Fibroblast of peridontal ligament (primary cell): ENCODE results near the gene GFRA4.

Experiments
- DNase-seq: peaks from one replicate; pipeline ENCODE4 v3.0.0-alpha.2; 2010; ENCODE audit errors: extremely low read depth

GFRA4 gene

DNA sequence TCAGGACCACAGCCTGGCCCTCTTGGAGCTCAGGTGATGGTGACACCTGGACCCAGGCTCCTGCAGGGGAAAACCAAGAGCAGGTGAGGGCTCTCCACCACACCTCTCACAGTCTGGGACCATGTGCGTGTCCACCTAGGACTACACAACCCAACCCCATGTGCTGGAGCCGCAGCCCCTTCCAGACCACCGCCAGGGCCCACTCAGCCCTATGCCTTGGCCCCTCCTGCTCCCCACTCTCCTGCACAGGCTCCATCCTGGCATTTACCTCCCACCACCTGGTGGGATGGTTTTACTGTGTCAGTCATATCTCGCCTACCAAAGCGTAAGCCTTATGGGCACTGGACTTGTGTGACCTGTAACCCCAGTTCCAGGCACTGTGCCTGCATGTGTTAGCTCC, 31.7 kb upstream of the GFRA4 start:
- no peak for DNase-seq

DNA sequence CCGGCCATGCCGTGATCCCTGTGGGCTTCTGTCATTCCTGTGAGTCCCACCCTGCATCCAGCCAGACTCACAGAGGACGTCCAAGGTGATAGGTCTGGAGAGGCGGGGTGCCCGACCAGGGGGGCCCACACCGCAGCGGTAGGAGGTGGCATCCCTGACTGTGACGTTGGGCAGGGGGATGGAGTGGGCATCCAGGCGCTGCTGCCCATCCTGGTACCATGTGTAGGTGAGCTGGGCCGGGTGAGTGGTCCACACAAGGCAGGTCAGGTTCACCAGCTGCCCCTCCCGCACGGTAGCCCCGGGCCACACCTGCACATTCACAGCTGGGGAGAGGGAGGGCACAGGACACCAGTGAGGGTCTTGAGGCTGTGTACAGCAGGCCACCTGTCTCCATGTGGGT, 30.2 kb upstream of the GFRA4 start:
- DNase-seq = no peak

DNA sequence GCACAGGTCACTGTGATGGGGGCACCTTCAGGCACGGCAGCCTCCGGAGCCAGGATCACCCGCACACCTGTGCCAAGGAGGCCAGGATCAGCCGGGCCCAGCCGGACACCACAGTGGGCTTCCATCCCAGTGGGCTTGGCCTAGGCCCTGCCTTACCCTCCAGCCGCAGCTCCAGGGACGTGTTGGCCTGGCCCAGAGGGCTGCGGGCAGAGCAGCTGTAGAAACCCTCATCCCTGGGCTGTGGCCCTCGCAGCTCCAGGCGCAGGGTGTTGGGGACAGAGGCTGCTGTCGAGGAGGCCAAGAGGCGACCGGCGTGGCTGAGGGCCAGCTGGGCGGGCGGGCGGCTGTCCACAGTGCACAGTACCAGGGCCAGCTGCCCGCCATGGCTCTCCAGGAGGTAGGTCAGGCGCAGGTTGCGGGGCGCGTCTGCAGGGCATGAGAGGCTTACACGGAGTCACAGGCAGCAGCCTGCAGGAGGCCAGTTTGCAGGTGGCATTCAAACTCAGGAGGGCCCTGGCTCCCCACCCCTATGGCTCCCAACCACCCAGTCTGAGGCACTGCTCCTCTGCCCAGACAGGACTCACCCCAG, 29.6 kb upstream of the GFRA4 start:
- no peak for DNase-seq

DNA sequence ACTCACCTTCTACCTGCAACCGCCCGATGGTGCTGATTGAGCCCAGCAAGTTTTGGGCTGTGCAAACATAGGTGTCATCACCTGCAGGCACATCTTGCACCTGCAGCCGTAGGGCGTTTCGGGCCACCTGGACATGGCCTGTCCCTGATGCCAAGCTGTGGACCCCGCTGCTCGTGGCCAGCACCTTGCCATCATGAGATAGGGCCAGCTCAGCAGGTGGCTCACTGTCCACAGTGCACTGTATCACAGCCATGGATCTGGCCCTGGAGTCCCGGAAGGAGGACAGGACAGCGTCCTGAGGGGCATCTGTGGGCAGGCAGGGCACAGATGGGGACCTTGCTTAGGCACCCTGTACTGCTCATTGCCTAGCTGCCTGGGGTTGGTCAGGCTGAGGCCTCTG, 28.7 kb upstream of the GFRA4 start:
- no peak for DNase-seq

DNA sequence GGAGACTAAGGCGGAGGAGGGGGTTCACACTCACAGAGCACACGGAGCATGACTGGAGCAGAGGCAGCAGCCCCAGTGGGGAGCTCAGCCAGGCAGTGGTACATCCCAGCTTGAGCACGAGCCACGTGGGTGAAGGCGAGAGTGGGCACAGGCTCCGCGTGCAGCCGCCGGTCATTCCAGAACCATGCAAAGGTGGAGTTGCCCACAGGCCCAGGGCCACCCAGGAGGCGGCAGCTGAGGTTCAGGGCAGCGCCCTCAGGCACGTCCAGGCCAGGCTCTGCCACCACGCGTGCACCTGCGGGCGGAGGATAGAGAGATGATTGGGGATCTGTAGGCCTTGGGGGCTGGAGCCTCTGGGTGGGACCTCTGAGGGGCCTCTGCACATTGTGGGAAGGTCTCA, 28.1 kb upstream of the GFRA4 start:
- no peak for DNase-seq

DNA sequence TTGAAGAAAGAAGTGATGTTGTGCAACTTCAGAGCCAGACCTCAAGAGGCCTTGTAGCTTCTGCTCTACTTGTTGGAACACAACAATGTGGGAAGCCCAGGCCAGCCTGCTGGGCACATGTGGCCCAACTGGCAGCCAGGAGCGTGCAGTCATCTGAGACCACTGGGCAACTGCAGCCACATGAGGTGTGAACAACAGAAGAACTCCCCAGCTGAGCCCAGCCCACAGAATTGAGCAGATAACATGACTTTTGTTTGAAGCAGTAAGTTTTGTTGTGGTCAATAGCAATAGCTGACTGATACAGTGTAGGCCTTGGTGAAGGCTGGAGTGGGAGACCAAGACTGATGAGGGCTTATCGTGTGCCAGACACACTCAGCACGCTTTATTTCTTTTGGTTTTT, 27.2 kb upstream of the GFRA4 start:
- DNase-seq = no peak

DNA sequence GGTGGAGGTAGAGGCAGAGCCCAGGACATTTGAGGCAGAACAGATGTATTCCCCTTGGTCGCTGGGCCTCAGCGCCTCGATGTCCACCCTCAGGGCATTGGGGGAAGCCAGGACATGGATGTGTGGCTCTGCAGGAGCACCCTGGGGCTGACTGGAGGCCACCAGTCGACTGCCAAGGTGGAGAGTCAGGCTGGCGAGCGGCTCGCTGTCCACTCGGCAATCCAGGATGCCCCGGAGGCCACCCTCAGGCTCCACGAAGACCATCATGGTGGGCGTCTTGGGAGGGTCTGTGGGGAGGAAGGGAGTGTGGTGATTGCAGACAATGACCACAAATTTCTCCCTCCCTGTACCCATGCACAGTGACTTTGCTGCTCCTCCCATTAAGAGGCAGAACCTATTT, 26.8 kb upstream of the GFRA4 start:
- no peak for DNase-seq

DNA sequence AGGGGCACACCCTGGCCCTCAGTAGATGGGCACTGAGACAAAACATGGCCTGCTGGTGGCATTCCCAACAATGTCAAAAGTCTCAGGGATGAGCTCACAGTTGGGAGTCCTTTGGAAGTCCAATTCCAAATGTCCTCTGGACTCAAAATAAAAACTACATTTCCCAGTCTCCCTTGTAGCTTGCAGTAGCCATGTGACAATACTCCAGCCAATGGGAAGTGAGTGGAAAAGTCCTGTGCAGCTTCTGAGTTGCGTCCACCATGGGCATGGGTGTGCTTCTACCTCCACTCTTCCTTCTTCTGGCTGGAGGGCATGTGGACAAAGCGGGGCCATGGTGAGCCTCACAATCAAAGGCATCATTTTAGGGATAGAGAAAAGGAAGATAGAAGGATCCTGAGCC, 24.5 kb upstream of the GFRA4 start:
- DNase-seq = peak; percentile 71

DNA sequence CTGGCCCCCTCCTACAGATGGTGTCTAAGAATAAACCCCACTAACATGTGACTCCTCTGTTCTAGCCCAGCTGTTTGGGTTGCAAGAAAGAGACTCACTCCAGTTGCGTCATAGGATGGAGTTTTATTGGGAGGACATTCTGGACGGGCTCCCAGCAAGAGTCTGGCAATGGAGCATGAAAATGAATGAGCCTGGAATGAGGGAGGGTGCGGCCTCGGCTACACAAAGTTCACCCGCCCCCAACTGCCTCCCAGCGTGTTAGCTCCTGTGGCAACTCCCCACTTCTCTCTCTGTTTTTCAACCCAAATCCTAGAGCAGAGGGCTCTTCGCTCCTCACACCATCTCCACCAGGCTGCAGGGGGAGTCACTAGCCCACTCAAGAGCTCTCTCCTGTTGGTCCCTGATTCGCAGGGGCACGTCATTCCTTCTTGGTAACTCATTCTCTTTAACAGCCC, 23.7 kb upstream of the GFRA4 start:
- peak; percentile 98 for DNase-seq

DNA sequence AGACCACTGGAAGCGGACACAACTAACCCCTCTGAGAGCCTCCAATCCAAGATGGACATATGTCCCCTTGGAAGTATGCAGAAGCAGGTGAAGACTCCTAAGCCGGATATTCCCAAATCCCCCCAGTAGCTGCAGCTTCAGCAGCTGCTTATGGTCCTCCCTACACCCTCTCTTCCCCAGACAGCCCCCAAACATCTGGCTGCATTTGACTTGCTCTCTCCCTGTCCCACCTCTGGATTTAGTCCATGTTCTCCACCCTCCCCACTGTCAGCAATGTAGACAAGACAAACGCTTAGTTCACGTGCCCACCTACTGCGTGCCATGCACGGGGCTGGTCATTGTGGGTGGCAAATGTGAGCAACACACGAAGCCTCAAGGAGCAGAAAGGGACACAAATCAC, 23.2 kb upstream of the GFRA4 start:
- no peak for DNase-seq

DNA sequence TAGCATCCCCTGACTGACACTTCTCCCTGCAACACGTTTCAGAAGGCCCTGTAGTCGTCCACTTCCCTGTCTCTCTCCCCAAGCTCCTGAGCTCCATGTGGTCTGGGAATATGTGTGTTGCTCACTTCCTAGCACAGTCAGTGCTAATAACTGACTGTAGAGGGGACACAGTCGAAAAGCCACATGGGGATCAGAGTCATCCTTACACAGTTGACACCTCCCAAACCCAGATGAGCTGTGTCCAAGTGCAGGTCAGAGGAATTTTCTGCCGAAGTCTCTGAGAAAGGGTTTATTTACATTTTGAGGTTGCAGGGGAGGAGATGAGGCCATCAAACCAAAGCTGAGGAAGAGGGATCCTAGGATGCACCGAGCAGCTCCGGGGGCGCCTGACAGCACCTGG, 22.1 kb upstream of the GFRA4 start:
- no peak for DNase-seq

DNA sequence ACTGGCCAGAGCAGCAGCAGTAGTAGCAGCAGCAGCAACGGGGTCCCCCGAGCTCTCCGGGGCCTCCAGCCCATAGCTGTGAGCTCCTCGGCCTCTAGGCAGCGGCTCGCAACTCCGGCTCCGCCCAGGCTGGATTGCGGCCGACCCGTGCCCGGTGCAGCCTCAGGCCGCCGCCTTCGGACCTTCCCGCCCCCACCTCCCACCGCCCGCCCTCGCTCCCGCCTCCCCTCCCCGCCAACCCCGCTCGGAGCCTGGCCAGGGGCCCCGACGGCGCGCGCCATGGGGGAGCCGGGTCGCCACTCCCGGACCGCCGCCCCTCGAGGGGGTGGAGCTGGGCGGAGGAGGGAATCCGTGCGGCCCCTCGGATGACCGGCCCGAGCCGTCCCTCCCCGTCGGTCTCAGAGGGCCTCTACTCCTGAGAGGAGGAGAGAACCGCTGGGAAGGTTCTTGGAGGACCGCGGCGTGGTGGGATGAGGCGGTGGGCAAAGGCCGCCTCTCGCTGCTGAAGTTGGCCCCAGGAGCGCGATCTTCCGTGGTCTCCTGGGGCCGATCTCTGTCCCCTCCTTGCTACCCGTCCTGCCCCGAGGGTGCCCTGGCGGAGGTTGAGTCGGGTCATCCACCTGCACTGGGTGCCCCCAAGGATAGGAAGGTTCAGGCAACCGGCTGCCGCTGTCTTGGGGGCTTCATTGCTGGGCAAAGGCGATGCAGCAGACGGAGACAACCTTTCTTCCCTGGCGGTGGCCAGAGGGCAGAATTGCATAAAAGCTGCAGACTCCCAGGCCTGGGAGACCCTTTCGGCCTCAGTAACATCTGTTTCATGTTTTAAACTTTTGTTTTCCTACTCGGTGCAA, 19.0 kb upstream of the GFRA4 start, which contains the start of gene ADAM33:
Gene ADAM33, minus strand, starts transcription at position 80 of the 851 bp plus-strand sequence. Its CDS starts 6 bp downstream, at position 74.
- no peak for DNase-seq

DNA sequence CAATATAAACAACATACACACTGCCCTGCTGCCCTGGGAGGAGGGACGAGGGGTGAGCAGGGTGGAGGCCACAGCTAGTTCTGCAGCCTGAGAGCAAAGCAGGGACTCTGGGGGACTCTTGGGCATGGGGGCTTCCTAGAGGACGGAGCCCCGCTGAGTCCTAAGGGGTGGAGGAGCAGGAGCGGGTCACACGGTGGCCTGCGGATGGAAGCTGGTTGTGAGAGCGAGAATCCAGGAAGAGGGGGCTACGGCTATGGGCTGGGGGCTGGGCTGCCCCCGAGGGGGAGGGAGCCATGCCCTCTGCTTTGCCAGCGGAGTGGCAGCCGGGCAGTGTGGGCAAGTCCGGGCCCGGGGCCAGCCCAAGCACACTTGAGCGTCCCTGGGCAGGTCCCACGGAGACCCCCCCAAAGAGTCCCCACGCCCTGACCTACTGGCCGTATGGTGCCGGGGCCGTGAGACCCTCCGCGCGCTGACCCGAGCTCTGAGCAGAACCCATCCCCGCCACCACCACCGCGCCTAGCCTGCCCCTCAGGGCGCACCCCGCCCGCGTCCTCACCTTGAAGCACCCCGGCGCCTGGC, 18.2 kb upstream of the GFRA4 start:
- DNase-seq = no peak

DNA sequence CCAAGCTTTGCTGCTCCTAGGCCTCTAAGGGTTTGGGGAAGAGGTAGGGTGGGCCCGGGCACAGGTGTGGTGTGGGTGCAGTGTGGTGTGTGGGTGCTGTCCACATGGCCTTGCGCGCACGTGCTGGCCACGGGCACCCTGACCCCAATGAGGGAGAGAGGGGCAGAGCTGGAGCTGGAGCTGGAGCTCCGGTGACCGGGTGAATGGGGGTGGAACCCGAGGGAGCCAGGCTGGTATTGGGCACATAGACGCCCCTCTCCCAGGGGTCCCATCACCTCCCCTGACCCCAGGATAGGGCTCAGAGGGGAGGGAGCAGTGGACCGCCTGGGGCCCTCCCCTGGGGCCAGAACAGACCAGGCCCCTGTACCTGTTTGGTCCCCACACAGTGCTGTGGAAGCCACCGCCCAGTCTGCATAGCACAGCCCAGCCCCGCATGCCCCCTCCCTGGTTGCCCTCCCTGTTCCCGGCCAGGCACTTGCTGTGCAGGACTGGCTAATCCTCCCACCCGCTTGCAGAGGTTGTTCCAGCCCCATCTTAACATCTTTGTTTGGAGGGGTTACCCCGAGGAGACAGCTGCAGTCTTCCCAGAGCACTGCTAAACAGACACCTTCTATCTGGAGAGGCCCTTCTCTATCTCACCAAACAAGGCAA, 17.6 kb upstream of the GFRA4 start:
- no peak for DNase-seq

DNA sequence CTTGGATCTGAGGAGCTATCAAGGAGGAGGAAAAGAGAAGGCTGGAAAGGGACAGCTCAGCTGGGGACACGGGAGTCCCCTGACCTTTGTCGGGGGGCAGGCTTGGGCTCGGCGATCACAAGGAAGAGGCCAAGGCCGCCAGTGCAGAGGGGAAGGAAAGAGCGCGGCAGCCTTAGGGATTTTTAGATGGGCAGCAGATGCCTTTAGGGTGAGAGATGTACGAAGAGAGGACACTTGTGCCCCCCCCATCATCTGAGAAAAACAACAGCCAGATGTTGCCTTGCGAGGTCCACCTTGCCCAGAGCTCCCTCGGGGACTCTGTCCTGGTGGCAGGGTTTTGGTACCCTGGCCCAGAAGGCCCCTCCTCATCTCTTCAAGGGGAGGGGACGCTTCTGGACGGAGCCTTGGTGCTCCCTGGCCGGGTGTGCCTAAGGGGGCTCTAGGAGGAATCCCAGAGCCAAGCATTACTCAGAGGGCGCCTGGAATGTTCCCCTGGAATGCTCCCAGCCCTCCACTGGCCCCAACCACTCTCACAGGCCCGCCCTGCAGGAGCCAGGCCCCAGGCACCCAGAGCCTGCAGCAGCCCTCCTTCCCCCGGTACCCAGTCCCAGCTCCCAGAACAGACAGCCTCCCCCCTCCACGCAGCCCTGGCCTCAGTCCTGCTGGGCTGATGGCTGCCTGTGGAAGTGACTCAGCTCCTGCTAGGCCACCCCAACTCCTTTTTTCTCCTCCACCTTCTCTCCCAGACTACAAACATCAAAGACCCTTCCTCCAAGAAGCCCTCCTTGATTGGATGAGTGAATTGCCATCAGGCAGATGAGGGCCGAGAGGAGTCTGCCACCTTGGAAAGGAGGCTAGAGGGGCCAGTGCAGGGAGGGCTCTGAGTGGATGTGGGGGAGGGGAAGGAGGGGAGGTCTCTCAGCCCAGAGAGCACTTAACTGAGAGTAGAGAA, 16.8 kb upstream of the GFRA4 start:
- DNase-seq = peak; percentile 73

DNA sequence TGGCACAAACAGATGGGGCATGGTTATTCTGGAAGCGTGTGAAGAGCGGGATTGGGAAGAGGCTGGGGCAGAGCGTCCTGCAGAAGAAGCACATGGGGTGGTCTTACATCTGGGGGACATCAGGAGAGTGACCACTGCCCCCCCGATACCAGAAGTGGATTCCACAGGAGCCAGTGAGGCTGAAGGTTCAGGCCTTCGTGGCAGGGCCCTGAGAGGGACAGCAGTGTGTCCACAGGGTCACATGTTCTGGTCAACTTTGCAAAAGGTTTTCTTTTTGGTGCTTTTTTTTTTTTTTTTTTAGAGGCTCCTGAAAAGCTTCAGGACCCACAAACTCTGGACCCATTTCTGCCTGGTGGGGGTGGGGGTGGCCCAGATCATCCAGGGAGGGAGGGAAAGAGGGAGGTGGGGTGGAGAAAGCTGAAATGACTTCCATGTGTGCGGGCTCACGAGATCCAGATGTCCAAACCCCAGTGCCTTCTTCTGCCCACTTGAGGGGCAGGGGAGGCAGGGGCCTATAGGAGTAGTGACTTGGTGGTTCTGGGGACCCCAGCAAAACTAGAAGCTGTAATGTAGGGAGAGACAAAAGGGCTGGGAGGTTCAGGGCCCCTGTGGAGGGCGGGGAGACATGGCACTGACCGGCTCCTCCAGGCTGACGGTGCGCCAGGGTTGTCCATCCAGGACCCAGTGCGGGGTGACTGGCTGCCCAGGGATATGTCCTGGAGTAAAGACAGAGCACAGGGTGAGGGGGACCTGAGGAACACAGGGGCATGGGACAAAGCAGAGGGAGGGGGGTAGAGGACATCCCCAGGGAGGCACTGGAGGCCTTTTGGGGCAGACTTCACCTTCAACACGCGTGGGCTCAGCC, 15.9 kb upstream of the GFRA4 start:
- peak; percentile 53 for DNase-seq

DNA sequence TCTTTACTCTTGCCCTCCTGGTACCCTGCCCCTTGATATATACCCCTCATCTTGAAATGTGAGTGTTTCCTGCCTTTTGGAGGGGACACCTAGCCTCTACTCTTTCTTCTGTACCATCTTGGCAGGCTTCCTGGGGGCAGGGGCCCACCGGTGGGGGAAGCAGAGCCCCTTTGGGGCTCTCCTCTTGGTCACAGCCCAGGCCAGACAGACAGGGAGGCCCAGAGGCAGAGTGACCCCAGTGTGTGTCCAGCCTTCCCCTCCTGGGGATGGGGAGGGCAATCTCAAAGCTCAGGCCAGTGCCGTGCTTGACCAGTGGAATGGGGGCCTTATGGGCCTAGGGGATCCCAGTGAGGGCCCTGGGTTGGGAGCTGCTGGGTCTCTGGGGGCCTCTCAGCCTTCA, 15.0 kb upstream of the GFRA4 start:
- no peak for DNase-seq

DNA sequence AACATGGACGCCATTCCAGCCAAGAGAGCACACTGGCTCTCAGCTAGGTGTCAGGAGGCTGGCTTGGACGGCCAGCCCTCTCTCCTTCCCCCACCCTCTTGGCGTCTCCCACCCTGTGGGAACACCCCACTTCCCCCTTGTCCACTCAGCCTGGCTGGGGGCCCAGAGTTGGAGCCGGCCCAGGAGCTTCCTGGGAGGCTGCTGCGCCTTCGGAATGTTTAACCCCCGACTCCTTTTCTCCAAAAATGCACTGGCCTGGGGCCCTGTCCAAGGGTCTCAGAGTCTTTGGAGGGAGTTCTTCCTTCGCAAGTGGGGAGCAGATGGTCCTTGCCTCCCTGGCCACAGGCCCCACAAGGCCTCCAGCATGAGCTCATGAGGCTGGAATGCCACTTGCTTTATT, 14.5 kb upstream of the GFRA4 start:
- peak; percentile 31 for DNase-seq

DNA sequence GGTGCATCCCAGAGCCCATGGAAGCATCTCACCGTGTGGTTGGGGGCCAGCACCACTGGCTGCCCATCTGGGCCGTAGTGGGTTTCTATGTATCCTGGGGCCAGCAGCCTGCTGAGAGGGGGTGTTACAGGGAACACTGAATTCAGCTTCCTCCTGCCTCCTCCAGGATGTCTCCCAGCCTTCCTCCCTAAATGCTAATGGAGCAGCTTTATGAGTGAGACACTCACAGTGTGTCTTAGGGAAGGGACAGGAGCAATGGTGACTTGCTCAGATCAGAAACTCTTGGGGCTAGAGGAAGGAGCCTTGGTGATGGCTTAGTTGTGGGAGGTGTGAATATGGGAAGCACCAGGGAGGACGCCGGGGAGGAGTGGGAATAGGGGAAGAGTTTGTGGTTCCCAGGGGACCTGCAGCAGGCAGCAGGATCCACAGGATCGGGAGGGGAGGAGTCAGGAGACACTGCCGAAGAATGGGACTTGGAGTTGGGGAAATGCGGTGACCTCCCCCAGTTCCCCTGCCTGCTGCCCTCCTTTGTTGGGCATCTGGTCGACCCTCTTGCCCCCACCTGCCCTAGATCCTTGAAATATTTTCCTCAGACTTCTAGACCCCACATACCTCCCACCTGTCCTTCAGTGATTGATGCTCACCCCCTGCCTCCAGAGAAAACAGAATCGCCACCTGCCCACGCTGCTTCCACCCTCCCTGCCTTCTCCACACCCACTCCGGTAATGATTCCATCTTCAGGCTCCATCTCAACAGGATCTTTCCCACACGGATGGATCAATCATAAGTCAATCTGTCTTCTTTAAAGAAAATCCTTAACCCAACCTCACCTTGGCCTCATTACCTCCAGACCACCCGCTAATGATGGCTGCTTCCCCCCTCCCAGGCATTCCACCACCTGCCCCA, 12.0 kb upstream of the GFRA4 start:
- no peak for DNase-seq
